Activated T-helper 1 cell treated with anti-CD3 and anti-CD28 coated beads, Interleukin-2, amount 50 U/mL, for 16 hours (primary cell): ENCODE results near the gene KCNH1.
"Not testable (repeated sequence)": the region's sequence is repeated elsewhere in the genome, so short reads cannot be mapped to it uniquely, and the experiment has no call there.

Source experiments
- DNase-seq, 2 donors: peaks; one replicate each; pipeline ENCODE4 v3.0.0-alpha.2; 2020; ENCODE audit warnings: low read depth in 1 of 2, low spot score in 1 of 2

KCNH1 gene

DNA sequence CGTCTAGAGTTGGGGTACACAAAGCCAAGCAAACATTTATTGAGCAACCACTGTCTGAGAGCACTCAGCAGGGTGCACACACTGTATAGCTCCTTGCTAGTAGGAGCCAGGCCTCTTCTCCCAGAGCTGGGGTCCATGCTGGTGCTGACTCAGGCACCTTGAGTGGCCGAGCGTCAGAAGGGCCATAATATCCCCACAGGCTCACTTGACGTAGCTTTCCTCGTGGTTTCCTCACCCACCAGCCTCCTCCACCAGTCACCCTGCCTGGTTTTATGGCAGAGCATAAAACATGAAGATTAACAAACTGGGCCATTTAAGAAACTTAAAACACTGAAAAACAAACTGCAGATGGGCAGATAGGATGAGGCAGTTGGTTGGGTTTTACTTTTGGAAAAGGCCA lies 443.7 kb downstream of the KCNH1 start:
- no peak for DNase-seq

DNA sequence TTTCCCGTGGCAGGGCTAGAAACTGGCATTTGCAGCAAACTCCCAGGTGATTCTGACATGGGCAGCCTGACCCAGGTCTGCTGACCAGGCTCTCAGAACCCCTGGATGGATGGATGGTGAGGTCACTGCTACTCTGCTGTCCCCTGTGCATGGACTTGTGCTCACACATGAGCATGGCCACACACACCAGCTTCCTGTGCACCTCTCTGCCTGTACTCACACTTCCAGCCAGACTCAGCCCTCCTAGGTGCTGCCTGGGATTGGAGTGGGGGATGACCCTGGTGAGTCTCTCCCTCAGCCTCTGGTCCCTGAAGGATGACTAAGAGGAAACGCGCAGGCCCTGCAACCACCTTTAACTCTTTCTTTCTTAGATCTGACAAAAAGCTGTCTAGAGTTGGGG lies 444.1 kb downstream of the KCNH1 start:
- no peak for DNase-seq

DNA sequence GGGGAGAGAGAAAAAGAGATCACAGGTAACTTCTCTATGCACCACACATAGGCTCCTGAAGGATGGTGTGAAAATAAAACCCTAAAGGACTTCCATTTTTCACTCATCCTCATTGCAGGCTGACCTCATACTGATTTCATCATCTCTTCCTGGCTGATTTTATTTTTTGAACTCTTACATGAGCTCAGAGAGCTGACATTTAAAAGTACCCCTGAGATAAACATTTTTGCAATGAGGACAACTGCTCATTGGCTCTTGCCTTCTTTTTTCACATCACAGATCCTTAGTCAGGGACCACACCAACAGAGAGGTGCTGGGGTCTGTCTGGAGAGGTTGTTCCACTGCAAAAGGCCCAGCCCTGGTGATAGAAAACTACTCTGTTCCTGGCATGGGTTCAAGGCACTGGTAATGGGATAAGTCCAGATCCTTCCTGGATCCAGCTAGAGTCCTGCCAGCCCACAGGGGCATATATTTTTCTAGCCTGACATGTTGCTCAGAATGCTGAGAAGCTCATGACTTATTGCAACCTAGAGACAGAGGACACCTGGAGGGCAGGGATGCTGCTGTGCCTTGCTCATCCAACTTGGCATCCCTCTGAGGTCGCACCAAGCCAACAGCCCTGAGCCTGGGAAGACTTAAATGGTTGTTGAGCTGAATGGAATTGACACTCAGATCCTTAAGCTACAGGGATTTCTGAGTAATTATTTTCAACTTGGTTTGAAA lies 445.3 kb downstream of the KCNH1 start:
- no peak for DNase-seq

DNA sequence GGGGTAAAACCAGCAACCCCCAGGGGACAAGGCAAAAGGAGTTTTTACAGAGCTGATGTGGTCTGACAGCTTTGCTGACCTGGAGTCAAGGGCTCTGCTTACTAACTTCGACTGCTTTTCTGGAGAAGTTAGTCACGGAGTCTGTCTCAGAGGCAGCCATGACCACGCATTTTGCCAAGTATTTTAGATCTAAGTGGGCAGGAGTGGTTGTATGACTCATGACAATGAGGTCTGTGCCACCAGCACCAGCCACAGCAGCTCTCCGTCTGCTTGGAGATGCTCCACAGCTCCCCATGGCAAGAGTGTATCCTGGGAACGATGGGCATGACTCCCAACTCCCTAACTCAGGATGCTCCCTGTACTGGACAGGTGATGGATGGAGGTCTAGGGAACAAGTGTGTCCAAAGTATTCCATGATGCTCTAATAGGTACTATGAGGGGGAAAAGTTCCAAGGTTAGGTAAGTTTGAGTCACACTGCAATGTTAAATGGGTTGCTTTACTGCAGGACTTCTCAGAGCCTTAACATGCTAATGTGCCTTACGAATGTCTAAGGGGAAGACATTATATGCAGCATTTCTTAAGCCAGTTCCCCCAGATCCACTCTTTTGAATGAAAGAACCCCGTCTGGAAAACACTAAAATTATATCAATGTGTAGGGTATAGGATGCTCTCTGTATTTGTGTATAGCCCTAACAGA lies 446.2 kb downstream of the KCNH1 start:
- no peak for DNase-seq

- DNase-seq = no peak
Measured at GRCh38 chr1:210686841-210687240, 447.1 kb downstream of the KCNH1 start.

DNA sequence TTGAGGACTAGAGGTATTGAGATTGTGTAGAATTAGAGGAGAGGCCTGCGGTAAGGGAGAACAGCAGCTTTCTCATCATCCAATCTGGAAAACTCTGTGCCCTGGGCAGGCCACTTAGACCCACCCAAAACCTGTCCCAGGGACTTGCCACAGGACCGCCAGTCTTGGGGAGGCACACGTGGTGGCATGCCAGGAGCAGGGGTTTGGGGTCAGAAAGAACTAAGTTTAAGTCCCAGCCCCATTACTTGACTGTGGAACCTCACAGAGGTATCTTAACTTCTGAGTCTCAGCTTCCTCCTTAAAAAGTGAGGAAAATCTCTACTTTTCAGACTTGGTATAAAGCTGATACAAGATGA lies 448.7 kb downstream of the KCNH1 start:
- no peak for DNase-seq

- no peak for DNase-seq
Measured at GRCh38 chr1:210684466-210685294, 449.3 kb downstream of the KCNH1 start.

DNA sequence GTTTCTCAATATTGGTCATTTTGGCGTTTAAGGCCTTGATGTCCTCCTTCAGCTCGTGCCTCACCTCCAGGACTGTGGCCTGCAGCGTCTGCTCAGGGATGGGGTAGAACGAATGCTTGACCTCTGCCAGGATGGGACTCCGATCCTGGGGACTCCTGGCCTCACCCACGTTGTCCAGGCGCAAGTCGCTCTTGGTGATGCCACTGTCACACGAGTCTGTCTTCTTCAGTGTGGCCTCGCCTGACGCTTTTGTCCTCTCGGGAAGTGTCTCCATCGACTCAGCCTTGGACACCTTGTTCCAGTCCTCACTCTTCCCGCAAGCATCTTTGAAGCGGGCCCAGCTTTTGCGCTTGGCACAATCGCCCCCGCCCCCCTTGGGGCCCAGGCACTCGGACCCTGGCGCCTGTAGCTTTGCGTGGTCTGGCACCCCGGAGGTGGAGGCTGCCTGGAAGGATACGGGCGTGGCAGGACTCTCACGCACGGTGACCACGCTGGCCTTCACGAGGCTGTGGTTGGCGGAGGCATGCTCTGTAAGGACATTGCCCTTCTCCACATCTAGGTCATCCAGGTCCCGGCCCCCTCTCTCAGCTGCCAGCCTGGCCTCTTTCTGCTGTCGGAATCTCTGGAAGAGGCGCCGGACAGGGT lies 450.4 kb downstream of the KCNH1 start:
- DNase-seq = no peak

DNA sequence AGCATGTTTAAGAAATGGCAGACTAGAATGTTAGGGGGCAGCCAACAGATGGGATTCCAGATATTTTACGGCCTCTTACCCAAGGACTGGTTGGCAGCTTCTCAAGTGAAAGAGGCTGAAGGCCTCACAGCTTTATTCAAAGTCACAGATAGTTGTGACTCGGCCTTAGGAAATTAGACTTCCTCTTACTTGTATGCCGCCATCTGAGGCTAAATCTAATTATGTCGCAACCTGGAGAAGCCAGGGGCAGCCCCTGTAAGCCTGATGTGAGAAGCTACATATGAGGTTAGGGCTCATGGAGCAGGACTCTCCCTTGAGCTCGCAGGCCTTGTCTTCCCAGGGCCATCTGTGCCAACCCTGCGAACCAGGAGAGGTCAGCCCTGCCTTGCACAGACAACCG lies 452.8 kb downstream of the KCNH1 start:
- DNase-seq = no peak

DNA sequence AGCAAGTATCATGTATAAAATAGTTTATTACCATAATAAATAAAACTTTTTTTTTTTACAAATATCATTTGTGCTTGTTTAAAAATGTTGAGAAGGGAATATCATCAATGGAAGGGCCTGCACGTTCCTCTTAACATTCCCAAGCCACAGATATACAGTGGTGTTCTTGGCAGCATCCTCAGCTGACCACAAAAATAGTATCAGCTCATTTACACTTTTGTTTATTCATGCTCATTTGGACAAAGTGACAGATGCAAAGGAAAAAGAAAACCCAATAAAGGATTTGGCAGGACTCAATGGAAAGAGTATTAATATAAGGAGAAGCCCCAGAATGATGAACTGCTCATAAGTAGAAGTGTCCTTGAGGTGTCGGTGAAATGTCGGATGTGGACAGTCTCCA lies 455.6 kb downstream of the KCNH1 start:
- DNase-seq = no peak

GRCh38 chr1:210677533-210677932 lies 456.4 kb downstream of the KCNH1 start:
- DNase-seq = no peak

- DNase-seq = no peak
Measured at GRCh38 chr1:210676539-210676938, 457.4 kb downstream of the KCNH1 start.

DNA sequence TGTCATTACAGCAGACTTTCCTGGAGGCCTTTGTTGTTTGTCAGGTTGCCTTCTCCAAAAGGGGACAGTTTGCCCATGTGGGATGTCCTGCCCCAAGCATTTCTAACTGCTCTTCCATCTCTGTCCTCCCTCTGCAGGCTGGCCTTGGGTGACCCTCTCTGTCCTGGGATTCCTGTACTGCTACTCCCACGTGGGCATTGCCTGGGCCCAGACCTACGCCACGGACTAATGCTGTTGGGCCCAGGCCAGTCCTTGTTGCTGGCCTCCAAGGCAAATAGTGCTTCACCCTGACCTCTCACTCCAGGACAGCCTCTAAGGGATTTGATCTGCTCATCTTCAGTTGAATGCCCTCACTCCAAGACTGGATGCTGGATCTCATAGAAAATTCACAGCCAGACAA lies 459.8 kb downstream of the KCNH1 start:
- DNase-seq = no peak

- no peak for DNase-seq
Measured at GRCh38 chr1:210669951-210670350, 464.0 kb downstream of the KCNH1 start.

DNA sequence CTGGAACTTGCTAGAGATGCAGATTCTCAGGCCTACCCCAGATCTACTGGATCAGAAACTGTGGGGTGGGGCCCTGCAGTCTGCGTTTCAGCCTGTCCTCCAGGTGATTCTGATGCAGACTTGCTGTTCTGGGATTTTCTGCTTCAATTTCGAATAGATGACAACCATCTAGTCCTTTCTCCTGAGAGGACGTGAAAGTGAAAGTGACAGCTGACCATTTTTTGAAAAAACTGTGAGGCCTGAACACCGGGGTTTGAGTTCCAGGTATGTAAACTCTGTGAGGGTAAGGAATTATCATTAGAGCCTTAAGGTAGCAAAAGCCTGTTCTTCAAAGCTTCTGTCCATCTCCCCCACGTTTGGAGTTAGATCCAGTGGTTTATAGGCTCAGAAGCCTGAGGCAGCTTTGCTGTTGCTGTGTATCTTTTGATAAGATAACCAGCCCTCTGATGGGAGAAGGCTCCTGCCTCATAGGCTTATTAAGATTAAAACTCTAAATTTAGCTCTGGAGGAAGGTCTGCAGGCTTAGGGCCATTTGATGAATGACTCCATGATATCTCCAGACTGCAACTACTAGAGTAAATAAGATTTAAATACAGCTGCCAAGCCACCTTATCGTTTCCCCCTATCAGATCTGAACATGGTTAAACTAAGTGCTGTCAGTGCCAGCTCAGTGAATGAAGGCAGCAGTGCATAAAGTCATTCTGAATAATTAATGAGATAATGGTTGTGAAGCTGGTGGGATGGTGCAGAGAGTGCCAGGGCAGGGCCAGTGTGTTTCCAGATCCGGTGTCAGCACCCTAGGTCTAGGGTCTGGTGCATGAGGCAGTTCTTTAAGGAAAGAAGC lies 470.0 kb downstream of the KCNH1 start:
- DNase-seq = no peak

DNA sequence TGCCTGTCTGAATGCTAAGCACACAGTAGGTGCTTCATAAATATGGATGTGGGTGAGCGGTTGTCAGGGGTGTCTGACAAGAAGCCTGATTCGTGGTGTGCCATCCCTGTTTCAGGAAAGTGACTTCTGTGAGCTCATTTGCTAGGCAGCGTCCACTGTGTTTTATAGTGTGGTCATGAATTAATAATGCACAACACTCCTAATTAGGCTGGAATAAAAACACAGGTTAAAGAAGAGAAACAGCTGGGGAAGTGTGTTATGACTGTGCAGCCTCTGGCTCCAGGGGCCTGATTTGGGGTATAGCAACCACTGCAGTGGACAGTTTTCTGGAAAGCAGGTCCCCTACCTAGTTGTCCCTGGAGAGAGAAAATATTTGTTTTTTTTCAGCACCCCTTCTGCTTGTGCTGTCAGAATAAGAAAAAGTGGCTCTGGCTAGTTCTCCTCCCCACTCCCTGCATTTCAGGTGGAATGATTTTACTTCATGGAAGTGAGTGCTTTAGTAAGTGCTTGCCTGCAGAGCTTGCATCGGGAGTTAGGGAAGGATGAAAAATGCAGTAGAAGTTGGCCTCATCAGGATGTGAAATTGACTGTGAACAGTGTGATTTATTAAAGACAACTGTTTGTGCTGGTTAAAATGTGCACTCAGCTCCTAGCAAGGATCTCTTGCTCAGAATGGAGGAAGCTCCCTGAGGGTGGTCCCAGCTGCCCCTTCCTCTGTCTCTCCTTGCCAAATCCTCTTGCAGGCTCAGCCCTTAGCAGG lies 471.5 kb downstream of the KCNH1 start:
- DNase-seq = no peak

DNA sequence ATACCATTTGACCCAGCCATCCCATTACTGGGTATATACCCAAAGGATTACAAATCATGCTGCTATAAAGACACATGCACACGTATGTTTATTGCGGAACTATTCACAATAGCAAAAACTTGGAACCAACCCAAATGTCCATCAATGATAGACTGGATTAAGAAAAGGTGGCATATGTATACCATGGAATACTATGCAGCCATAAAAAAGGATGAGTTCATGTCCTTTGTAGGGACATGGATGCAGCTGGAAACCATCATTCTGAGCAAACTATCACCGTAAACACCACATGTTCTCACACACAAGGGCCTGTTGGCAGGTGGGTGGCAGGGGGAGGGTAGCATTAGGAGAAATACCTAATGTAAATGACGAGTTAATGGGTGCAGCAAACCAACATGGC lies 472.4 kb downstream of the KCNH1 start:
- DNase-seq = not testable (repeated sequence)

DNA sequence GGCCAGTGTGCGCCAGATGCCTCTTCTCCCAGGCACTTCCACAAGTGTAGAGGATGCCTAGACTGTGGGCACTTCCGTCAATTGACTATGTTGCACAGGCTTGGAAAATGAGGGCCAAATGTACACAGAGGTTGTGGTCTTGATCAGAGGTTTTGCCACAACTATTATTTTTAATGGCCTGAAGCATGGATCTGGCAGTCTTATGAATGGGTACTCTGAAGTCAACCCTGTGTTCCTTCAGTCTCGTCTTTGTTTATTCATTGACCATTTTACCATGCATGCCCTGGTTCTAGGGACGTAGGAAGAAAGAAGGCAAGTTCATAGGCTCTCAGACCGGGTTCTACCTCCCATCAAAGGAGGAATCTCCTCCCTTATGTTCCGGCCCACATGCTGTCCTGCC lies 476.1 kb downstream of the KCNH1 start:
- DNase-seq = no peak

DNA sequence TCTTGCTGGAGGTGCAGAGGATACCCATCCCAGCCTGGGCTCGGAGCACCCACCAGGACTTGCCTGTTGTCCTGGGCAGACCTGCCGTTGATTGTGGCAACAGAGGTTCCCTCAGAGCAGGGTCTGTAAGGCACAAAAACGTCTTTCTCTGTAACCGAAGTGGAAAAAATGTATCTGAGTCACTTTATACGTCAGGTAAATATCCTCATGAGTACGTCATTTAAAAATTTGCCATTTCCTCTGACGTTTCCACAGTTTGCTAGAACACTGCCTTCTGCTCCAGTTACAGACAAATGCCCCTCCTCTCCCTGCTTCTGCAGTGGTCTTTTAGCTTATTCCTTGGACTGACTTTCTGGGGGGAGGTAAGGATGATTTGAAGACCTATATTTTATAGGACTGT lies 478.4 kb downstream of the KCNH1 start:
- no peak for DNase-seq
